Middle frontal gyrus (tissue), 1 donor: ENCODE results near the gene CXCL8.
"Not testable (repeated sequence)": the region's sequence is repeated elsewhere in the genome, so short reads cannot be mapped to it uniquely, and the experiment has no call there.

Source experiments
- DNase-seq: peaks from one replicate; pipeline ENCODE4 v3.0.0-alpha.2; 2015; ENCODE audit warnings: low spot score; ENCODE audit errors: extremely low spot score

CXCL8 gene

GRCh38 chr4:73740353-73740778, at the start of gene CXCL8:
CXCL8 (plus strand) TSS chr4:73740569; CDS start chr4:73740659, 90 bp downstream.
- no peak for DNase-seq

- DNase-seq: not testable (repeated sequence)
These were observed 49.2 kb upstream of the CXCL8 start for GRCh38 chr4:73691201-73691600.

- DNase-seq: no peak
These were observed 48.6 kb upstream of the CXCL8 start for GRCh38 chr4:73691759-73692158.

- DNase-seq: no peak
These were observed 48.1 kb upstream of the CXCL8 start for GRCh38 chr4:73692254-73692653.

GRCh38 chr4:73692701-73693100, 47.7 kb upstream of the CXCL8 start:
- no peak for DNase-seq

- no peak for DNase-seq
These were observed 46.6 kb upstream of the CXCL8 start for GRCh38 chr4:73693811-73694210.

- DNase-seq: no peak
These were observed 42.2 kb upstream of the CXCL8 start for GRCh38 chr4:73698217-73698616.

GRCh38 chr4:73701116-73701515, 39.3 kb upstream of the CXCL8 start:
- no peak for DNase-seq

GRCh38 chr4:73702796-73703287, 37.5 kb upstream of the CXCL8 start:
- DNase-seq: no peak

GRCh38 chr4:73703320-73703719, 37.0 kb upstream of the CXCL8 start:
- DNase-seq: no peak

- DNase-seq: no peak
These were observed 35.9 kb upstream of the CXCL8 start for GRCh38 chr4:73704314-73705055.

- no peak for DNase-seq
These were observed 35.3 kb upstream of the CXCL8 start for GRCh38 chr4:73705056-73705432.

- no peak for DNase-seq
These were observed 34.6 kb upstream of the CXCL8 start for GRCh38 chr4:73705721-73706120.

- DNase-seq: no peak
These were observed 33.6 kb upstream of the CXCL8 start for GRCh38 chr4:73706811-73707210.

- no peak for DNase-seq
These were observed 33.0 kb upstream of the CXCL8 start for GRCh38 chr4:73707269-73707875.

- DNase-seq: no peak
These were observed 32.3 kb upstream of the CXCL8 start for GRCh38 chr4:73707918-73708577.

- DNase-seq: no peak
These were observed 30.8 kb upstream of the CXCL8 start for GRCh38 chr4:73709451-73710033.

- no peak for DNase-seq
These were observed 30.3 kb upstream of the CXCL8 start for GRCh38 chr4:73710094-73710493.

- no peak for DNase-seq
These were observed 28.4 kb upstream of the CXCL8 start for GRCh38 chr4:73711989-73712388.

GRCh38 chr4:73713650-73714049, 26.7 kb upstream of the CXCL8 start:
- DNase-seq: no peak

- DNase-seq: no peak
These were observed 25.7 kb upstream of the CXCL8 start for GRCh38 chr4:73714647-73715046.

GRCh38 chr4:73715659-73716058, 24.7 kb upstream of the CXCL8 start:
- no peak for DNase-seq
